GM18505 (cell line): ENCODE measurements around the gene ZNF462.

Experiments
- ATAC-seq: cut with Tn5 transposase; IDR thresholded peaks from one replicate; pipeline ENCODE4 v1.9.1; 2021; ENCODE audit not compliant: unreplicated experiment
- POLR2A ChIP-seq: IDR thresholded peaks from 4 replicates; pipeline ENCODE4 v1.6.1; 2011; ENCODE audit warnings: borderline replicate concordance; ENCODE audit not compliant: insufficient read depth, insufficient read length; ENCODE audit errors: extremely low read depth

The ZNF462 gene

DNA sequence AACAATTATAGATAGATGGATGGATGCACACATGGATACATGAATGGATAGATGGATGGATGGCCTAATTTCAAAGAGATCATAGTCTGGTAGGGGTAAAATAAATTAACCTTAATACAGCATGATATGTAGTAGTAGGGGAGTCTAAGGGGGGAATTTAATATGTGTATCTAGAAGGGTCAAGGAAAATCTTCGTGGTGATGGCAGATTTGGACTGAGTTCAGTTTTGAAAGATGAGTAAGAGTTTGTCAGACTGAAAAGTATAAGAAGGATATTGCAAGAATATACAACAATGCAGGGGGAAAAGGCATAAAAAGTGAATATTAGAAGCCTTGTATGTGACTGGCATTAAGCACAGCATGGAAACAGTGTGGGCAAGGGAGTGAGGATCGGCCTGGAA is 98.7 kb downstream of the ZNF462 start:
- no peak for ATAC-seq
- TF ChIP-seq POLR2A, result no peak

DNA sequence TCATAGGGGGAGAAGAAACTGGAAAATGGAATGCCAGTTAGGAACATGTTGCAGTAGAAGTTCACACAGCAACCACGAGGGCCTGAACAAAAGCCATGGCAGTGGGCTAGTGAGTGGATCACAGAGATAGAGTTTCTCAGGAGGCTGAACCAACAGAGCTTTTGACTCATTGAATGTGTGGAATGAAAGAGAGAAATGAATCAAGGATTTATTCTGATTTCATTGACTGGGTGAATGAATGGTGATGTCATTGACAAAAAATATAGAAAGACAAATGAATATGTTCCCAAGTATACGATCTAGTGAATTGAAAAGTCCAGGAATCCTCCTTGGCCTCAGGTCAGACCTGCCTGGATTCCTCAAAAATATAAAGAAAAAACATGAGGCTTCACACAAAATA is 99.2 kb downstream of the ZNF462 start:
- TF ChIP-seq POLR2A, result no peak
- no peak for ATAC-seq

GRCh38 chr9:106962615-106963363 is 99.8 kb downstream of the ZNF462 start:
- no peak for TF ChIP-seq POLR2A
- no peak for ATAC-seq

GRCh38 chr9:106963684-106964083 is 100.7 kb downstream of the ZNF462 start:
- ATAC-seq, result no peak
- no peak for TF ChIP-seq POLR2A

GRCh38 chr9:106964329-106964728 is 101.4 kb downstream of the ZNF462 start:
- ATAC-seq, result no peak
- no peak for TF ChIP-seq POLR2A

DNA sequence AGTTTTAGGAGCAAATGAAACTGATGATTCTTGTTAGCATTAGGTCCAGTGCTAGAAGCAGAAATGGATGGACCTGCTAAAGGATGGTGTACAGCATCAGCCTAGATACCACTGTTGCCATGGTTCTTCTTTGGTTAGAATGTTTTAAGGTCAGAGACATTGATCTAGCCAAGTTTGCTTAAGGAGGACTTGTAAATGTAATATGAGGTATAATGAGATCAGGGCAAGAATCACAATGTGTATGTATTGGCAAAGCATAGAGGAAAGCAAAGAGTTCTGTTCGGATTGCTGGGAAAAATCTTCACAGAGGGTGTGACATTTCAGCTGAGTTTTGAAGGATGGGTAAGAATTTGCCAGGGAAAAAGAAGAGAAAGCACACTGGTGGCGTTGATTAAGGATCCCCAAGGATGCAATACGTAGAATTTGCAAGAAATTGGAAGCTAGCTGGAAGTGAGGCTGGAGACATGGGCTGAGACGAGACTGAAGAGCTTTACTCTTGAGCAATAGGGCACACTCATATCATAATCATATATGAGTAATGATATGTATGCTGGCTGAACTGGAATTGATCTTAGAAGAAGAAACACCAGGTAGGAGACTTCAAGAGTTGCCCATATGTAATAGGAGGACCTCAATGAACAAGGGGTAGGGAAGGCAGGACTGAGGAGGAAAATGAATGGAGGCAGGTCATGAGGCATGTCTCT is 102.0 kb downstream of the ZNF462 start:
- TF ChIP-seq POLR2A, result no peak
- ATAC-seq, result no peak

- ATAC-seq, result no peak
- no peak for TF ChIP-seq POLR2A
Measured at GRCh38 chr9:106966481-106966880, 103.5 kb downstream of the ZNF462 start.

GRCh38 chr9:106969696-106970095 is 106.7 kb downstream of the ZNF462 start:
- TF ChIP-seq POLR2A, result no peak
- no peak for ATAC-seq

DNA sequence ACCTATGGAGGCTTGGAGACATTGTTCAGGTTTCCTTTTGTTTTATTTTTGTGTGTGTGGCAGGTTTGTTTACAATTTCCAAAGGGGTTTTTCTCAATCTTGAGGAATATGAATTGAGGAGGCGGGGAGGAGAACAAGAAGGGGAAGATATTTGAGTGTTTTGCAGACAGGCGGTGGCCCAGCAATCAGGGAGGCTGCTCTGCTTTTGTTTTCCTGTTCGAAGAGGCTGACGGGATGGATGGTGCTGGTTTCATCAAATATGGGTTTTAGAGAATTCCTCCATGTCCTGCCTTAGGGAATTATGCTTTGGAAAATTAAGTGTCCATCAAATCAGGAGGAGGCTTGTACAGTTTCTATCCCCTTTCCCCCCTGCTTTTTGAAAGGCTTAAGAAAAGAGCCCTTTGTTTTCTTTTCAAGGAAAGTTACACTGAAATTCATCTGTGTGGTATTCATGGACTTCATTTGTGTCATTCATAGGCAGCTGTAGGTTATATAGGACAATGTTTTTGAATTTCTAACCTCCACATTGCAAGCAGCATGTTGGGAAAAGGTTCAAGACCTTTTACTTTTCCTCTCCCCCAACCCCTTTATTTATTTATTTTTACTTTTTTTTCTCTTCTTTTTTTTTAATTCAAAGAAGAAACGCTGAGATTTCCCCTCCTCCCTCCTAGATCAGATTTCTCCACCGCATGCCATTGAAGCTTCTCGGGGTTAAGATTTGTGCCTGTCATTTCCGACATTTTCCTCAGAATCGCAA is 107.4 kb downstream of the ZNF462 start:
- ATAC-seq, result no peak

DNA sequence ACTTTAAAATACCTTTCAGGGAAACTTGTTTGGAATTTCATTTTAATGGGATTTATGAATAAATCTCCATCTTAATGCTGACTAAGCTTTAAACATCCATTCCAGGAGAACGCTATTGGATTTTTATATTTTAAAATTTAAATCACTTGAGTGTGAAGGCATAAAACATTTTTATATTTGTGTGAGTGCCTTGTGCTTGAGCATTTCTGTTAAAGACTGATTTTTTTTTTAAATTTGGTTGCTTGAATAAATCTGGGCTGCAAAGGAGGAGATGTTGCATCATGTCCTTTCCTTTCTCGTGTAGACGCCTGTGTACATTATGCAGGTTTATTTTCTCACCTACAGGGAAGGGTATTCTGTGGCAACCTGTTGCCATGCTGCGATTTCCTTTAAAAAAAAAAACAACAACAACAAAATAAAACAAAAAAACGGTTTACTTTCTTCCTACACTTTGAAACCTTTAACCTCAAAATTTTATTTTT is 108.1 kb downstream of the ZNF462 start:
- ATAC-seq, result no peak
- TF ChIP-seq POLR2A, result no peak

More for the DNA sequence above, 107.4 kb downstream of the ZNF462 start:
- TF ChIP-seq POLR2A, result no peak

GRCh38 chr9:106972082-106972481 is 109.1 kb downstream of the ZNF462 start:
- ATAC-seq, result no peak

DNA sequence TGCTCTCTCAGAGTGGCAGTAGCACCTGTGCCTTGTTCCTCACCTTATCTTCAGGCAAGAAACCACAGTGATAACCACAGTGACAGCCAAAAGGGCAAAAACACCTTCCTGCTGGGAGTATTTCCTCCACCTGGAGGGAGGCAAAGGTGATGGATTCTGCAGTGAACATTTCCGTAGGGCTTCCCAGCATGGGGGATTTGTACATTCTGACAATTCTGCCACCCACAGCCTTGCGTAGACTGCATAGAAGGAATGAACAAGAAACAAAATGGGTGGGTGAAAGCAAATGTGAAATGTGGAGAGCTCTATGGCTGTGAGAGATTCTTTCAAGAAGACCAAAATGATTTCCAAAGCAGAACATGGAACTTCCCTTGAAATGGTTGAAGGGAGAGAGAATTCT is 111.4 kb downstream of the ZNF462 start:
- ATAC-seq, result no peak
- TF ChIP-seq POLR2A, result no peak

More at GRCh38 chr9:106972082-106972481, 109.1 kb downstream of the ZNF462 start:
- TF ChIP-seq POLR2A, result no peak

- no peak for ATAC-seq
- no peak for TF ChIP-seq POLR2A
Measured at GRCh38 chr9:106976772-106977171, 113.8 kb downstream of the ZNF462 start.
